ENCODE results near the gene RASSF3. TPM values are rescaled to one million over a fixed set of nuclear protein-coding genes. Genes with fewer than 3 reads are reported as not detected.

RASSF3 gene
- total and polyA plus RNA-seq, 9 donors, result 18.2 to 64.5 (median 33.3) TPM

GRCh38 chr12:64681200-64682052 lies 71.1 kb downstream of the RASSF3 start:
- H3K4me3 ChIP-seq, result no peak overlapping the region
- H3K4me1 ChIP-seq (ENCODE audit: insufficient read depth), result peaks cover 10% of the 10 kb centered on the region
- H3K36me3 ChIP-seq, result no peaks in the 10 kb centered on the region
- H3K27me3 ChIP-seq, result no peaks in the 10 kb centered on the region
- 11 to 30% (median 15%) methylated on average over 5 of the region's 5 CpGs for WGBS, 3 donors
- TF ChIP-seq EP300 (IDR thresholded peaks at IDR 0.05), result no peak
- TF ChIP-seq POLR2A (IDR thresholded peaks at IDR 0.05), result no peak
- TF ChIP-seq CTCF (IDR thresholded peaks at IDR 0.05), result no peak
- peak in 4 of 5 donors; percentile 53 to 61 (median 56) for DNase-seq
- H3K27ac ChIP-seq, result peak overlapping the region; percentile 18 to 76
- no peaks in the 10 kb centered on the region for H3K9me3 ChIP-seq
- intact Hi-C loops (cut with DNase I), result loop anchor here in 2 of 4 donors (1.0 to 10.0 kb wide), 3 partner anchors 59 to 69 kb away; partner anchors contain the start of gene RASSF3 (in 2 of the 2)

GRCh38 chr12:64682572-64683277 lies 72.4 kb downstream of the RASSF3 start:
- H3K4me3 ChIP-seq, result no peak overlapping the region
- peak; percentile 69 to 88 (median 76) for DNase-seq
- H3K4me1 ChIP-seq (ENCODE audit: insufficient read depth), result peaks cover 12% of the 10 kb centered on the region

GRCh38 chr12:64683816-64684543 lies 73.7 kb downstream of the RASSF3 start:
- 87 to 93% (median 90%) methylated on average over 10 of the region's 10 CpGs for WGBS, 3 donors
- peak in 1 of 5 donors; percentile 16 for DNase-seq
- Histone ChIP-seq H3K4me1 (ENCODE audit: insufficient read depth) (peaks cover 13% of the 10 kb centered on the region), H3K27ac (no peak overlapping the region), H3K9me3 (no peaks in the 10 kb centered on the region), H3K27me3 (no peaks in the 10 kb centered on the region), H3K4me3 (no peak overlapping the region), H3K36me3 (no peaks in the 10 kb centered on the region)
- intact Hi-C loops (cut with DNase I), result loop anchor here in 2 of 4 donors (5.0 to 10.0 kb wide), 2 partner anchors 69 to 72 kb away; partner anchors contain the start of gene RASSF3 (in 2 of the 2)
- TF ChIP-seq EP300 (IDR thresholded peaks at IDR 0.05) (no peak), CTCF (IDR thresholded peaks at IDR 0.05) (no peak), POLR2A (IDR thresholded peaks at IDR 0.05) (no peak)

More at GRCh38 chr12:64682572-64683277, 72.4 kb downstream of the RASSF3 start:
- Histone ChIP-seq H3K27ac (peak overlapping the region; percentile 56 to 76), H3K36me3 (no peaks in the 10 kb centered on the region), H3K9me3 (no peaks in the 10 kb centered on the region), H3K27me3 (no peaks in the 10 kb centered on the region)
- intact Hi-C loops (cut with DNase I), result loop anchor here in 2 of 4 donors (1.0 to 10.0 kb wide), 3 partner anchors 60 to 70 kb away; partner anchors contain the start of gene RASSF3 (in 2 of the 2)
- 3 to 11% (median 9%) methylated on average over 6 of the region's 6 CpGs for WGBS, 3 donors
- TF ChIP-seq CTCF (IDR thresholded peaks at IDR 0.05) (no peak), EP300 (IDR thresholded peaks at IDR 0.05) (no peak), POLR2A (IDR thresholded peaks at IDR 0.05) (no peak)

GRCh38 chr12:64685050-64685449 lies 74.8 kb downstream of the RASSF3 start:
- H3K9me3 ChIP-seq, result no peaks in the 10 kb centered on the region
- intact Hi-C loops (cut with DNase I), result loop anchor here in 2 of 4 donors (5.0 to 10.0 kb wide), 2 partner anchors 70 to 73 kb away; partner anchors contain the start of gene RASSF3 (in 2 of the 2)
- H3K27me3 ChIP-seq, result no peaks in the 10 kb centered on the region
- no peak overlapping the region for H3K27ac ChIP-seq
- 94 to 97% (median 94%) methylated on average over 6 of the region's 6 CpGs for WGBS, 3 donors
- no peaks in the 10 kb centered on the region for H3K36me3 ChIP-seq
- no peak for TF ChIP-seq POLR2A (IDR thresholded peaks at IDR 0.05)
- H3K4me3 ChIP-seq, result no peak overlapping the region
- H3K4me1 ChIP-seq (ENCODE audit: insufficient read depth), result peaks cover 13% of the 10 kb centered on the region
- no peak for DNase-seq
